PC-3 (cell line): Measurements from ENCODE around the gene AKAP6. TPM values are rescaled to one million over a fixed set of nuclear protein-coding genes. Genes with fewer than 3 reads are reported as not detected.

ENCODE experiments used
- ATAC-seq: fragments of 200-7000 bp; cut with Tn5 transposase; 2 replicates; pipeline ENCODE4 v1.9.1; 2020; ENCODE audit warnings: mild to moderate bottlenecking, moderate library complexity
- BruUV-seq: library from RNA; stranded (reverse); fragments of 400-500 nt; replicated peaks from 2 replicates; lab custom pipeline; 2021; lab: Mats Ljungman, UMichigan
- CTCF ChIA-PET: fragments of 300-600 bp; sonication (Branson Sonifier 250); formaldehyde crosslinking; loops from one replicate; lab custom pipeline; 2022; ENCODE audit warnings: antibody characterized with exemption; lab: Charles Lee
- POLR2A ChIA-PET: fragments of 300-600 bp; sonication (Branson Sonifier 250); formaldehyde crosslinking; loops from one replicate; lab custom pipeline; 2022; ENCODE audit warnings: antibody characterized with exemption; ENCODE audit not compliant: unreplicated experiment; lab: Charles Lee
- DNase-seq: peaks from one replicate; pipeline ENCODE4 v3.0.0-alpha.2; 2015
- H2AFZ ChIP-seq: fragments of 300-600 bp; sonication (generic); 2 replicates; pipeline ENCODE4 v1.6.0; 2016; ENCODE audit warnings: antibody characterized with exemption, low read length
- H3F3A ChIP-seq: fragments of 300-600 bp; sonication (generic); one replicate; pipeline ENCODE4 v1.6.0; 2017; ENCODE audit warnings: antibody characterized with exemption, low read length, control low read depth, mild to moderate bottlenecking; ENCODE audit not compliant: unreplicated experiment
- H3K27ac ChIP-seq: fragments of 300-600 bp; sonication (generic); 2 replicates; pipeline ENCODE4 v1.5.1; 2016; ENCODE audit warnings: mild to moderate bottlenecking, low read length
- H3K27me3 ChIP-seq: fragments of 300-600 bp; sonication (generic); 2 replicates; pipeline ENCODE4 v1.6.1; 2016; ENCODE audit warnings: low read length, mixed read lengths
- H3K36me3 ChIP-seq: fragments of 300-600 bp; sonication (generic); 2 replicates; pipeline ENCODE4 v1.6.1; 2016; ENCODE audit warnings: low read depth, mixed run types, low read length, mixed read lengths
- H3K4me1 ChIP-seq: fragments of 300-600 bp; sonication (generic); 2 replicates; pipeline ENCODE4 v1.5.1; 2016; ENCODE audit warnings: low read length; ENCODE audit not compliant: insufficient read depth
- H3K4me2 ChIP-seq: fragments of 300-600 bp; sonication (generic); 2 replicates; pipeline ENCODE4 v1.6.0; 2016; ENCODE audit warnings: low read length
- H3K4me3 ChIP-seq: fragments of 300-600 bp; sonication (generic); 2 replicates; pipeline ENCODE4 v1.5.1; 2016; ENCODE audit warnings: mild to moderate bottlenecking, low read length, mixed read lengths
- H3K79me2 ChIP-seq: fragments of 300-600 bp; sonication (generic); 2 replicates; pipeline ENCODE4 v1.6.1; 2017; ENCODE audit warnings: low read length, mixed read lengths
- H3K9ac ChIP-seq: fragments of 300-600 bp; sonication (generic); 2 replicates; pipeline ENCODE4 v1.6.0; 2016; ENCODE audit warnings: mild to moderate bottlenecking, low read length
- H3K9me2 ChIP-seq: fragments of 300-600 bp; sonication (generic); replicated peaks from 2 replicates; pipeline ENCODE4 v1.6.1; 2016; ENCODE audit warnings: mixed run types, low read length, mixed read lengths
- H3K9me3 ChIP-seq: fragments of 300-600 bp; sonication (generic); 2 replicates; pipeline ENCODE4 v1.6.1; 2016; ENCODE audit warnings: low read length, mixed read lengths
- H4K20me1 ChIP-seq: fragments of 300-600 bp; sonication (generic); 2 replicates; pipeline ENCODE4 v1.6.1; 2016; ENCODE audit warnings: low read length, mixed read lengths
- CTCF ChIP-seq: fragments of 300-600 bp; sonication (generic); conservative IDR thresholded peaks from 2 replicates; pipeline ENCODE4 v1.5.1; 2017; ENCODE audit warnings: antibody characterized with exemption, low read depth, mild to moderate bottlenecking, low read length
- EZH2 ChIP-seq: fragments of 300-600 bp; sonication (generic); IDR thresholded peaks from one replicate; pipeline ENCODE4 v1.6.1; 2017; ENCODE audit warnings: antibody characterized with exemption, mild to moderate bottlenecking, low read length; ENCODE audit not compliant: unreplicated experiment
- EZH2phosphoT487 ChIP-seq: fragments of 300-600 bp; sonication (generic); IDR thresholded peaks from 2 replicates; pipeline ENCODE4 v1.6.1; 2018; ENCODE audit warnings: mild to moderate bottlenecking, antibody characterized with exemption, low read length, borderline replicate concordance
- intact Hi-C: fragments of 100-400 bp; cut with micrococcal nuclease; formaldehyde crosslinking; loops from 2 replicates; pipeline ENCODE4 v1.9.0; 2023
- total RNA-seq: library from RNA; depleted of rRNA; stranded (reverse); fragments of >200 nt; gene quantifications from 2 replicates; pipeline ENCODE4 v1.2.3, GENCODE V29; 2014

The AKAP6 gene
- total RNA-seq, 1 experiment from 2014 or later = 1.5 TPM

GRCh38 chr14:32587461-32587860, 258.4 kb downstream of the AKAP6 start:
- no peaks in the 10 kb centered on the region for H3K36me3 ChIP-seq
- BruUV-seq = no TSS peak
- H3F3A ChIP-seq = no peaks in the 10 kb centered on the region
- CTCF ChIA-PET = interaction anchor here (0.6 kb wide), 1 partner anchor 26 kb away, joined by 3 read pairs; no protein-coding TSS in a partner anchor
- POLR2A ChIA-PET = no interaction called here
- DNase-seq = no peak
- intact Hi-C loops = loop anchor here (5.0 kb wide), 2 partner anchors 240 to 345 kb away; no protein-coding TSS in a partner anchor
- no peaks in the 10 kb centered on the region for H3K9me3 ChIP-seq
- H3K4me1 ChIP-seq = no peaks in the 10 kb centered on the region
- no peaks in the 10 kb centered on the region for H3K79me2 ChIP-seq
- no peak for ATAC-seq
- TF ChIP-seq EZH2phosphoT487 (no peak), EZH2 (no peak), CTCF (no peak)
- no peak overlapping the region for H3K9ac ChIP-seq
- H3K4me3 ChIP-seq = no peak overlapping the region
- no peaks in the 10 kb centered on the region for H3K9me2 ChIP-seq
- no peak overlapping the region for H3K4me2 ChIP-seq
- H4K20me1 ChIP-seq = no peaks in the 10 kb centered on the region
- H3K27ac ChIP-seq = no peak overlapping the region
- no peak overlapping the region for H2AFZ ChIP-seq
- H3K27me3 ChIP-seq = no peaks in the 10 kb centered on the region

- Histone ChIP-seq H3K9me2 (no peaks in the 10 kb centered on the region), H3K9ac (no peak overlapping the region), H4K20me1 (no peaks in the 10 kb centered on the region), H3K4me2 (no peak overlapping the region), H3K36me3 (no peaks in the 10 kb centered on the region), H3K9me3 (no peaks in the 10 kb centered on the region), H3K4me1 (peaks cover 10% of the 10 kb centered on the region), H3K4me3 (no peak overlapping the region), H2AFZ (no peak overlapping the region), H3K27ac (no peak overlapping the region), H3F3A (no peaks in the 10 kb centered on the region), H3K27me3 (no peaks in the 10 kb centered on the region), H3K79me2 (no peaks in the 10 kb centered on the region)
- CTCF ChIA-PET = interaction anchor here (0.5 to 0.6 kb wide), 4 partner anchors 349 to 1741 kb away, joined by 3 to 15 read pairs (median 4); no protein-coding TSS in a partner anchor
- POLR2A ChIA-PET = no interaction called here
- BruUV-seq = no TSS peak
- DNase-seq (peak; percentile 77), ATAC-seq (peak; percentile 83)
- intact Hi-C loops = loop anchor here (1.0 to 5.0 kb wide), 5 partner anchors 123 to 844 kb away; no protein-coding TSS in a partner anchor
- TF ChIP-seq CTCF (peak; percentile 97), EZH2phosphoT487 (no peak)
Observed at GRCh38 chr14:32588448-32589320, 259.6 kb downstream of the AKAP6 start.

- Histone ChIP-seq H3K27me3 (no peaks in the 10 kb centered on the region), H3K9ac (no peak overlapping the region), H3F3A (no peaks in the 10 kb centered on the region), H4K20me1 (no peaks in the 10 kb centered on the region), H3K27ac (no peak overlapping the region), H3K4me1 (peaks cover 20% of the 10 kb centered on the region), H3K9me3 (no peaks in the 10 kb centered on the region), H2AFZ (no peak overlapping the region), H3K79me2 (no peaks in the 10 kb centered on the region), H3K36me3 (no peaks in the 10 kb centered on the region), H3K4me2 (no peak overlapping the region), H3K9me2 (no peaks in the 10 kb centered on the region), H3K4me3 (no peak overlapping the region)
- no peak for TF ChIP-seq CTCF
- no peak for TF ChIP-seq EZH2
- TF ChIP-seq EZH2phosphoT487 = no peak
- POLR2A ChIA-PET = interaction anchor here (0.6 kb wide), 1 partner anchor 344 kb away, joined by 5 read pairs; no protein-coding TSS in a partner anchor
- intact Hi-C loops = no loop called here
- CTCF ChIA-PET = no interaction called here
- ATAC-seq = no peak
- DNase-seq = no peak
- BruUV-seq = no TSS peak
Observed at GRCh38 chr14:32590157-32590556, 261.1 kb downstream of the AKAP6 start.
